ENCODE data around the gene CD22.

- TF ChIP-seq CTCF (IDR thresholded peaks at IDR 0.05; ENCODE audit: insufficient read depth, low read length, poor library complexity, severe bottlenecking) (no peak), EZH2phosphoT487 (conservative IDR thresholded peaks at IDR 0.05; ENCODE audit: low read length) (no peak)
These were observed 37.1 kb upstream of the CD22 start, which contains the start of gene MAG for GRCh38 chr19:35291916-35292315.

Measured in SU-DHL-6 (cell line).